Esophagus muscularis mucosa (tissue), 4 donors: ENCODE data around the gene ZFAND6. TPM values are rescaled to one million over a fixed set of nuclear protein-coding genes. Genes with fewer than 3 reads are reported as not detected.
"Not testable (repeated sequence)": the region's sequence is repeated elsewhere in the genome, so short reads cannot be mapped to it uniquely, and the experiment has no call there.

ENCODE experiments used
- DNase-seq: peaks from one replicate; pipeline ENCODE4 v3.0.0-alpha.2; 2017; ENCODE audit errors: extremely low spot score
- H3K27ac ChIP-seq, 4 donors: fragments of 200-600 bp; sonication (generic); replicated peaks in 1 of 4; 1 replicate in 3 of 4; 2 replicates in 1 of 4; pipeline ENCODE4 v1.5.1; 2016 to 2019; ENCODE audit warnings: mild to moderate bottlenecking in 1 of 4
- H3K27me3 ChIP-seq, 4 donors: fragments of 200-600 bp; sonication (generic); one replicate each; pipeline versions ENCODE4 v1.5.1 to v1.6.0; 2016 to 2019
- H3K36me3 ChIP-seq, 4 donors: fragments of 200-600 bp; sonication (generic); one replicate each; pipeline ENCODE4 v1.5.1; 2016 to 2019
- H3K4me1 ChIP-seq, 4 donors: fragments of 200-600 bp; sonication (generic); one replicate each; pipeline ENCODE4 v1.5.1; 2016 to 2019
- H3K4me3 ChIP-seq, 4 donors: fragments of 200-600 bp; sonication (generic); 1 replicate in 2 of 4; 2 replicates in 2 of 4; pipeline ENCODE4 v1.5.1; 2016 to 2019; ENCODE audit warnings: mild to moderate bottlenecking in 4 of 4, moderate library complexity in 1 of 4
- H3K9me3 ChIP-seq, 4 donors: fragments of 200-600 bp; sonication (generic); 1 replicate in 3 of 4; 2 replicates in 1 of 4; pipeline ENCODE4 v1.5.1; 2016 to 2019
- CTCF ChIP-seq, 3 experiments: fragments of 200-600 bp in 2 of 3; fragments of 450-650 bp in 1 of 3; sonication (generic) in 2 of 3; IDR thresholded peaks; one replicate each; pipeline ENCODE4 v1.5.1; 2017 to 2019; ENCODE audit warnings: antibody characterized with exemption in 3 of 3, mild to moderate bottlenecking in 2 of 3, moderate library complexity in 1 of 3
- EP300 ChIP-seq: sonication (generic); formaldehyde crosslinking; IDR thresholded peaks from one replicate; pipeline ENCODE4 v1.6.1; 2017; ENCODE audit warnings: antibody characterized with exemption
- POLR2A ChIP-seq: fragments of 450-650 bp; IDR thresholded peaks from one replicate; pipeline ENCODE4 v1.6.1; 2017; ENCODE audit warnings: antibody characterized with exemption, moderate library complexity, mild to moderate bottlenecking, low read depth
- POLR2AphosphoS5 ChIP-seq, 2 donors: sonication (generic); formaldehyde crosslinking; IDR thresholded peaks; one replicate each; pipeline ENCODE4 v1.6.1; 2017; ENCODE audit warnings: antibody characterized with exemption in 2 of 2
- WGBS: methylation state at CpG from one replicate; pipeline ENCODE4 v1.1.5; 2018; 5-methylcytosine and 5-hydroxymethylcytosine counted together
- intact Hi-C: fragments of 100-400 bp; cut with DNase I; formaldehyde crosslinking; loops from one replicate; pipeline ENCODE4 v1.15.1; 2023
- total RNA-seq, 4 donors: library from RNA; depleted of rRNA; stranded (reverse); fragments of >200 nt; gene quantifications; one replicate each; pipeline versions ENCODE4 v1.1.0 to v1.2.1, GENCODE V29; 2016

The ZFAND6 gene
- total RNA-seq: 100 to 1,000 TPM in 3 of 4 donors, 10 to 100 TPM in 1; 80.2 to 134 (median 107) TPM

- H3K27ac ChIP-seq: peak within 1 kb of the TSS; percentile 91 to 98 (median 96)
- intact Hi-C loops: loop anchor here (2.0 kb wide), 2 partner anchors 94 to 136 kb away; partner anchors contain the start of gene FAH
Observed at GRCh38 chr15:80058851-80059785, at the start of gene ZFAND6. ZFAND6 (plus strand) TSS chr15:80059676; CDS start chr15:80120345, 60,669 bp downstream.

GRCh38 chr15:80010131-80010673 is 49.3 kb upstream of the ZFAND6 start:
- whole genome bisulfite sequencing: 72% methylated on average over 6 of the region's 6 CpGs
- H3K36me3 ChIP-seq: no peaks in the 10 kb centered on the region
- H3K27me3 ChIP-seq: no peaks in the 10 kb centered on the region
- TF ChIP-seq EP300: no peak
- TF ChIP-seq CTCF (IDR thresholded peaks at IDR 0.05): no peak
- no peak for TF ChIP-seq POLR2A
- TF ChIP-seq POLR2AphosphoS5 (IDR thresholded peaks at IDR 0.05): no peak
- intact Hi-C loops: no loop called here
- H3K4me3 ChIP-seq: no peak overlapping the region
- H3K4me1 ChIP-seq: no peaks in the 10 kb centered on the region
- no peaks in the 10 kb centered on the region for H3K9me3 ChIP-seq
- DNase-seq: no peak
- H3K27ac ChIP-seq: no peak overlapping the region

More at GRCh38 chr15:80058851-80059785, at the start of gene ZFAND6:
- H3K36me3 ChIP-seq: no peaks in the 10 kb centered on the region
- 0% methylated on average over 19 of the region's 74 CpGs for WGBS
- no peaks in the 10 kb centered on the region for H3K9me3 ChIP-seq
- TF ChIP-seq CTCF (IDR thresholded peaks at IDR 0.05) (peak in 2 of 3 experiments; percentile 2 to 23), EP300 (no peak), POLR2A (peak; percentile 57), POLR2AphosphoS5 (IDR thresholded peaks at IDR 0.05) (peak; percentile 84 to 90)
- DNase-seq: peak; percentile 97
- H3K4me1 ChIP-seq: peaks cover 14 to 39% (median 35%) of the 10 kb centered on the region in 4 donors
- H3K27me3 ChIP-seq: no peaks in the 10 kb centered on the region
- peak within 1 kb of the TSS; percentile 90 to 98 (median 92) for H3K4me3 ChIP-seq

GRCh38 chr15:80011041-80011523 is 48.4 kb upstream of the ZFAND6 start:
- DNase-seq, H3K4me3 ChIP-seq, H3K27ac ChIP-seq, H3K27me3 ChIP-seq, intact Hi-C loops, H3K9me3 ChIP-seq, H3K36me3 ChIP-seq, H3K4me1 ChIP-seq: not testable (repeated sequence)
- WGBS: 79% methylated on average over 9 of the region's 9 CpGs

GRCh38 chr15:80011596-80011995 is 47.9 kb upstream of the ZFAND6 start:
- no peaks in the 10 kb centered on the region for H3K36me3 ChIP-seq
- DNase-seq: no peak
- intact Hi-C loops: no loop called here
- no peaks in the 10 kb centered on the region for H3K9me3 ChIP-seq
- H3K4me1 ChIP-seq: no peaks in the 10 kb centered on the region
- TF ChIP-seq POLR2A (no peak), CTCF (IDR thresholded peaks at IDR 0.05) (no peak), EP300 (no peak), POLR2AphosphoS5 (IDR thresholded peaks at IDR 0.05) (no peak)
- no peak overlapping the region for H3K27ac ChIP-seq
- H3K4me3 ChIP-seq: no peak overlapping the region
- H3K27me3 ChIP-seq: no peaks in the 10 kb centered on the region
- 58% methylated on average over 3 of the region's 3 CpGs for WGBS

- H3K36me3 ChIP-seq: no peaks in the 10 kb centered on the region
- H3K4me3 ChIP-seq: no peak overlapping the region
- no peaks in the 10 kb centered on the region for H3K9me3 ChIP-seq
- WGBS: 76% methylated on average over 6 of the region's 6 CpGs
- TF ChIP-seq CTCF (IDR thresholded peaks at IDR 0.05) (no peak), POLR2A (no peak), EP300 (no peak), POLR2AphosphoS5 (IDR thresholded peaks at IDR 0.05) (no peak)
- H3K4me1 ChIP-seq: no peaks in the 10 kb centered on the region
- H3K27ac ChIP-seq: no peak overlapping the region
- DNase-seq: no peak
- no peaks in the 10 kb centered on the region for H3K27me3 ChIP-seq
- intact Hi-C loops: no loop called here
Observed at GRCh38 chr15:80012060-80012726, 47.3 kb upstream of the ZFAND6 start.

GRCh38 chr15:80014186-80014585 is 45.3 kb upstream of the ZFAND6 start:
- H3K36me3 ChIP-seq, DNase-seq, H3K9me3 ChIP-seq, H3K4me3 ChIP-seq, H3K27me3 ChIP-seq, intact Hi-C loops, H3K27ac ChIP-seq, H3K4me1 ChIP-seq: not testable (repeated sequence)
- WGBS: 95% methylated on average over 7 of the region's 7 CpGs
